HepG2 (cell line): ENCODE results near the gene ANKZF1. TPM values are rescaled to one million over a fixed set of nuclear protein-coding genes. Genes with fewer than 3 reads are reported as not detected.

Source experiments
- ATAC-seq: fragments of 200-7000 bp; cut with Tn5 transposase; 3 replicates; pipeline ENCODE4 v1.9.1; 2020; ENCODE audit warnings: mild to moderate bottlenecking, moderate library complexity
- BruUV-seq: library from RNA; stranded (reverse); fragments of 400-500 nt; replicated peaks from 2 replicates; lab custom pipeline; 2021; lab: Mats Ljungman, UMichigan
- CTCF ChIA-PET: fragments of 300-600 bp; formaldehyde crosslinking; extraction: SDS; loops from one replicate; lab custom pipeline; 2021; ENCODE audit warnings: low total read pairs, inconsistent platforms, low intra/inter-chr PET ratio; lab: Yijun Ruan, JAX
- POLR2A ChIA-PET: fragments of 350-600 bp; sonication (Branson Sonifier 250); formaldehyde crosslinking; loops from one replicate; lab custom pipeline; 2020; ENCODE audit warnings: antibody characterized with exemption, inconsistent platforms; lab: Yijun Ruan, JAX
- DNase-seq: peaks from one replicate; pipeline ENCODE4 v3.0.0-alpha.2; 2015; ENCODE audit warnings: low spot score
- FAIRE-seq: peaks from 3 replicates; lab custom pipeline; 2011; peaks lifted over from hg19 to GRCh38; lab: Jason Lieb, UNC
- H2AFZ ChIP-seq: one replicate; pipeline ENCODE4 v1.6.1; 2011; ENCODE audit warnings: low read length, inconsistent platforms
- H3K27ac ChIP-seq: fragments of 300-600 bp; 3 replicates; pipeline ENCODE4 v1.8.0; 2011; ENCODE audit warnings: mixed run types, mild to moderate bottlenecking, mixed read lengths, low read length, inconsistent platforms; ENCODE audit not compliant: insufficient read depth; ENCODE audit errors: extremely low read length
- H3K27me3 ChIP-seq, 2 experiments: fragments of 200-600 bp in 1 of 2; 2 replicates in 1 of 2; 3 replicates in 1 of 2; pipeline versions ENCODE4 v1.6.0 to v1.8.0; 2011; ENCODE audit warnings: low read length in 2 of 2, mild to moderate bottlenecking in 2 of 2, moderate library complexity in 2 of 2, inconsistent platforms in 1 of 2; ENCODE audit not compliant: insufficient read depth in 2 of 2, control insufficient read depth in 1 of 2
- H3K36me3 ChIP-seq, 2 experiments: fragments of 200-600 bp in 1 of 2; replicated peaks in 1 of 2; 2 replicates in 1 of 2; 3 replicates in 1 of 2; pipeline versions ENCODE4 v1.5.1 to v1.8.0; 2011; ENCODE audit warnings: low read length in 2 of 2, inconsistent platforms in 1 of 2; ENCODE audit not compliant: insufficient read depth in 2 of 2, control insufficient read depth in 1 of 2
- H3K4me1 ChIP-seq: 2 replicates; pipeline ENCODE4 v1.5.1; 2012; ENCODE audit warnings: low read length, inconsistent platforms; ENCODE audit not compliant: insufficient read depth
- H3K4me2 ChIP-seq: 2 replicates; pipeline ENCODE4 v1.6.0; 2011; ENCODE audit warnings: low read depth, low read length, inconsistent platforms
- H3K4me3 ChIP-seq, 3 experiments: fragments of 200-600 bp in 1 of 3; sonication (generic), shearing (Covaris generic) in 1 of 3; replicated peaks in 1 of 3; 2 replicates each; pipeline ENCODE4 v1.5.1; 2011 to 2016; ENCODE audit warnings: low read length in 3 of 3, inconsistent platforms in 2 of 3, low read depth in 2 of 3, mild to moderate bottlenecking in 2 of 3, control low read depth in 1 of 3, mixed read lengths in 1 of 3; ENCODE audit not compliant: insufficient read depth in 1 of 3
- H3K79me2 ChIP-seq: one replicate; pipeline ENCODE4 v1.6.1; 2011; ENCODE audit warnings: low read length, inconsistent platforms; ENCODE audit not compliant: insufficient read depth
- H3K9ac ChIP-seq: 2 replicates; pipeline ENCODE4 v1.6.0; 2011; ENCODE audit warnings: mild to moderate bottlenecking, low read depth, low read length, inconsistent platforms; ENCODE audit not compliant: insufficient read depth
- H3K9me3 ChIP-seq: 2 replicates; pipeline ENCODE4 v1.5.1; 2012; ENCODE audit warnings: mild to moderate bottlenecking, low read length
- H4K20me1 ChIP-seq: 2 replicates; pipeline ENCODE4 v1.6.0; 2011; ENCODE audit warnings: inconsistent platforms, mild to moderate bottlenecking, low read length, moderate library complexity; ENCODE audit not compliant: insufficient read depth
- MLLT10 ChIP-seq: sonication (generic); formaldehyde crosslinking; IDR thresholded peaks from 2 replicates; pipeline ENCODE4 v1.4.0; 2020; ENCODE audit warnings: missing genetic modification reagents
- NKX3-1 ChIP-seq: sonication (generic); formaldehyde crosslinking; IDR thresholded peaks from 2 replicates; pipeline ENCODE4 v1.5.0; 2020; ENCODE audit warnings: missing genetic modification reagents
- SMYD3 ChIP-seq: sonication (generic); formaldehyde crosslinking; IDR thresholded peaks from 2 replicates; pipeline ENCODE4 v1.8.1; 2023; ENCODE audit warnings: mild to moderate bottlenecking, missing genetic modification reagents
- ZNF121 ChIP-seq: sonication (generic); formaldehyde crosslinking; IDR thresholded peaks from 2 replicates; pipeline ENCODE4 v1.5.0; 2020; ENCODE audit warnings: mild to moderate bottlenecking, missing genetic modification reagents
- ZNF776 ChIP-seq: sonication (generic); formaldehyde crosslinking; IDR thresholded peaks from 2 replicates; pipeline ENCODE4 v1.4.0; 2020; ENCODE audit warnings: mild to moderate bottlenecking, missing genetic modification reagents
- WGBS: methylation state at CpG from one replicate; pipeline ENCODE4 v1.1.6; 2017; ENCODE audit warnings: low lambda C conversion rate; 5-methylcytosine and 5-hydroxymethylcytosine counted together
- in situ Hi-C: cut with HindIII; loops from 2 replicates; pipeline ENCODE4 v1.10.0; 2017; ENCODE audit warnings: low pct_unique_long_range_greater_than_20kb; ENCODE audit not compliant: extremely low pct_ligation_motif_present
- intact Hi-C: fragments of 100-400 bp; cut with micrococcal nuclease; formaldehyde crosslinking; loops from one replicate; pipeline ENCODE4 v1.10.0; 2022; ENCODE audit not compliant: unreplicated experiment
- polyA plus RNA-seq, 8 experiments: library from polyadenylated mRNA; depleted of rRNA in 3 of 8; stranded (reverse) in 7 of 8; unstranded in 1 of 8; fragments of >200 nt; fragmentation: Illumina TruSeq in 4 of 8; extraction: Trizol in 4 of 8; gene quantifications; 2 replicates each; pipeline versions ENCODE4 v1.2.1 to v1.2.3, GENCODE V29; 2011 to 2016; ENCODE audit warnings: low read depth in 4 of 8, missing spikeins in 1 of 8, mixed read lengths in 1 of 8; ENCODE audit not compliant: insufficient read depth in 1 of 8
- total RNA-seq, 5 experiments: library from RNA; depleted of rRNA; stranded (reverse); fragments of >200 nt; fragmentation: Illumina TruSeq; extraction: Trizol; gene quantifications; 2 replicates each; pipeline ENCODE4 v1.2.3, GENCODE V29; 2016; ENCODE audit warnings: low read depth in 1 of 5

The ANKZF1 gene
- total and polyA plus RNA-seq, 2 of the 13 experiments (the other 11 are each of a cell fraction or from before 2014, with no cell fraction given), result 25.3 to 128 TPM

GRCh38 chr2:219204425-219205164 is 25.0 kb upstream of the ANKZF1 start:
- CTCF ChIA-PET, result no interaction called here
- BruUV-seq, result no TSS peak
- POLR2A ChIA-PET, result interaction anchor here (1.3 to 1.4 kb wide), 2 partner anchors 28 to 183 kb away, joined by 3 to 6 read pairs; partner anchors contain the start of genes CNPPD1 and DNPEP

GRCh38 chr2:219205165-219205538 is 24.5 kb upstream of the ANKZF1 start:
- DNase-seq, result no peak
- no peak overlapping the region for H3K4me2 ChIP-seq
- no peak overlapping the region for H3K9ac ChIP-seq
- intact Hi-C loops, result no loop called here
- H3K36me3 ChIP-seq, result peaks cover 2 to 11% of the 10 kb centered on the region in 2 experiments
- H2AFZ ChIP-seq, result no peak overlapping the region
- ChIA-PET CTCF (interaction anchor here (0.9 kb wide), 1 partner anchor 90 kb away, joined by 3 read pairs; no protein-coding TSS in a partner anchor), POLR2A (interaction anchor here (1.4 to 5.6 kb wide), 2 partner anchors 12 to 29 kb away, joined by 3 to 196 read pairs; partner anchors contain the start of genes ABCB6 and CNPPD1)
- no peaks in the 10 kb centered on the region for H4K20me1 ChIP-seq
- no peaks in the 10 kb centered on the region; a peak in 1 of 5 replicates for H3K27me3 ChIP-seq
- TF ChIP-seq SMYD3 (no peak), ZNF121 (CRISPR knock-in tag) (peak; percentile 75; the same call in 1 of the 2 replicates)
- FAIRE-seq, result no peak
- H3K4me1 ChIP-seq, result peaks cover 53% of the 10 kb centered on the region
- no peak for ATAC-seq
- H3K27ac ChIP-seq, result no peak overlapping the region
- H3K4me3 ChIP-seq, result no peak overlapping the region
- WGBS, result 83% methylated on average over 5 of the region's 5 CpGs
- BruUV-seq, result no TSS peak
- in situ Hi-C loops, result loop anchor here (5.0 kb wide), 1 partner anchor 33 kb away; the partner anchor contains the start of gene SLC23A3
- H3K79me2 ChIP-seq, result peaks cover 6% of the 10 kb centered on the region
- no peaks in the 10 kb centered on the region for H3K9me3 ChIP-seq

More at GRCh38 chr2:219204425-219205164, 25.0 kb upstream of the ANKZF1 start:
- Histone ChIP-seq H3K27me3 (no peaks in the 10 kb centered on the region; a peak in 1 of 5 replicates), H3K4me3 (no peak overlapping the region), H4K20me1 (no peaks in the 10 kb centered on the region), H3K79me2 (peaks cover 6% of the 10 kb centered on the region), H3K9ac (no peak overlapping the region), H3K36me3 (peaks cover 2 to 6% of the 10 kb centered on the region in 2 experiments), H3K4me1 (peaks cover 53% of the 10 kb centered on the region), H2AFZ (no peak overlapping the region), H3K4me2 (no peak overlapping the region), H3K9me3 (no peaks in the 10 kb centered on the region), H3K27ac (no peak overlapping the region)
- intact Hi-C loops, result no loop called here
- in situ Hi-C loops, result loop anchor here (5.0 kb wide), 1 partner anchor 32 kb away; the partner anchor contains the start of gene SLC23A3
- FAIRE-seq (no peak), ATAC-seq (no peak), DNase-seq (no peak)
- 88% methylated on average over 7 of the region's 7 CpGs for WGBS
- TF ChIP-seq NKX3-1 (CRISPR knock-in tag) (no peak), MLLT10 (CRISPR knock-in tag) (no peak), ZNF776 (CRISPR knock-in tag) (0 out of 2 replicates have a peak, but pooled peaks have one; percentile 50)
